Islet of Langerhans (tissue), 1 donor: Measurements from ENCODE around the gene PDE6B.
"Not testable (repeated sequence)": the region's sequence is repeated elsewhere in the genome, so short reads cannot be mapped to it uniquely, and the experiment has no call there.

Source experiments
- FAIRE-seq: peaks from one replicate; lab custom pipeline; 2011; peaks lifted over from hg19 to GRCh38; lab: Jason Lieb, UNC

Gene PDE6B

GRCh38 chr4:656436-657337, 31.3 kb downstream of the PDE6B start:
- no peak for FAIRE-seq

- no peak for FAIRE-seq
These were observed 32.0 kb downstream of the PDE6B start for GRCh38 chr4:657338-657833.

GRCh38 chr4:657834-658667, 32.7 kb downstream of the PDE6B start:
- no peak for FAIRE-seq

GRCh38 chr4:658681-659667, 33.6 kb downstream of the PDE6B start:
- FAIRE-seq: no peak

GRCh38 chr4:659851-660250, 34.5 kb downstream of the PDE6B start:
- no peak for FAIRE-seq

- no peak for FAIRE-seq
These were observed 35.0 kb downstream of the PDE6B start for GRCh38 chr4:660401-660800.

GRCh38 chr4:661231-661630, 35.9 kb downstream of the PDE6B start:
- FAIRE-seq: no peak

GRCh38 chr4:661881-662761, 36.7 kb downstream of the PDE6B start:
- no peak for FAIRE-seq

- FAIRE-seq: no peak
These were observed 37.7 kb downstream of the PDE6B start for GRCh38 chr4:663046-663437.

GRCh38 chr4:663438-664428, 38.4 kb downstream of the PDE6B start:
- no peak for FAIRE-seq

- no peak for FAIRE-seq
These were observed 39.4 kb downstream of the PDE6B start for GRCh38 chr4:664713-665231.

GRCh38 chr4:665381-665750, 40.0 kb downstream of the PDE6B start:
- no peak for FAIRE-seq

GRCh38 chr4:665751-666435, 40.5 kb downstream of the PDE6B start:
- FAIRE-seq: no peak

- FAIRE-seq: no peak
These were observed 41.0 kb downstream of the PDE6B start for GRCh38 chr4:666436-666810.

- FAIRE-seq: no peak
These were observed 41.6 kb downstream of the PDE6B start for GRCh38 chr4:666822-667544.

GRCh38 chr4:667545-667925, 42.2 kb downstream of the PDE6B start:
- FAIRE-seq: no peak

- FAIRE-seq: not testable (repeated sequence)
These were observed 42.8 kb downstream of the PDE6B start for GRCh38 chr4:668219-668618.
